ENCODE measurements around the gene CRIM1.

DNA sequence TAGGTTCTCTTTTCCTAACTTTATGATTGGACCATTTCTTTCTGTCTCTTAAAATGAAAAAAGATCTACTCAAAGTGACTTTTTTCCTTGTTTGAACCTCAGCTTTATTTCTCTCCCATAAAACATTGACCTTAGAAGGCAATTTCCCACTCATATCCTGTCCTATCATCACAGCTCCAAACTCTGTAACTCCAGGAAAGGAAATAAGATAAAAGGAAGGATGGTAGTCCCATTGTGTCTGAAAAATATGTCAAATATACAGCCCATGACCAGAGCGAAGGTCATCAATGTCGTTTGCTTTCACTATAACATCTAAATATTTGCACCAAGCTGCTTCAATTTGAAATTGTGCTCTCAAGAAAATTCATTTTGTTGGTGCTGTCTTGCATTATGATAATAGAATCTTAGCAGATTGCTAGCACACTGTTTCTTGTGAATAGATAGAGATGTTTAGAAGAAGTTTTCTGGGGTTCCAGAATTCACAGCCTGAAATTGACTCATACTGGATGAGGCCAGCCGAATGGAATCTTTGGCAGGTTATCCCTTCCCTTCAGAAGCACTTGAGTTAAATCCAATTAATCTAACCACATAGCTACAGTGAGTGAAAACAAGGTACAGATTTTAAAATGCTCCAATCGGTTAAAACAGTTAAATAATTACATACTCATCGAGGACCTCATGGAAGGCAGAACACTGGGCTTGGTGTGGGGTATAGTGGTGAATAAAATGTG is 95.1 kb downstream of the CRIM1 start:
- TF ChIP-seq CTCF (conservative IDR thresholded peaks at IDR 0.05) = no peak
- no peak for TF ChIP-seq EZH2 (IDR thresholded peaks at IDR 0.05; ENCODE audit: low read depth)

All from PC-9 (cell line).